H1 (cell line): Measurements from ENCODE around the gene PFN3. TPM values are rescaled to one million over a fixed set of nuclear protein-coding genes. Genes with fewer than 3 reads are reported as not detected.

Source experiments
- polyA plus RNA-seq, 7 experiments: library from polyadenylated mRNA; depleted of rRNA in 3 of 7; stranded (reverse) in 5 of 7; unstranded in 2 of 7; fragments of >200 nt in 5 of 7; fragments of 200-250 nt in 2 of 7; gene quantifications; 1 replicate in 5 of 7; 2 replicates in 1 of 7; 4 replicates in 1 of 7; pipeline versions ENCODE4 v1.2.1 to v1.2.3, GENCODE V29; 2011 to 2013; ENCODE audit warnings: missing spikeins in 2 of 7, mixed read lengths in 2 of 7
- total RNA-seq: library from RNA; stranded (reverse); fragmentation: NEBNext Ultra II Directional; extraction: Animal tissue kit (Norgen Biotek cat#: 25700); gene quantifications from 2 replicates; pipeline ENCODE4 v1.2.1, GENCODE V29; 2021

Gene PFN3
- total and polyA plus RNA-seq, 2 of the 8 experiments (the other 6 are each of a cell fraction or from before 2014, with no cell fraction given) = not detected

Other genes with a start within 250 kb of the PFN3 start
- 18.8 and 20.5 TPM in 2 replicates for gene RAB24, start 96.9 kb downstream of the PFN3 start, total RNA-seq
- 33.8 and 40.4 TPM in 2 replicates for gene RAB24, start 96.9 kb downstream of the PFN3 start, polyA plus RNA-seq (2011; rRNA removed)
- 272 and 279 TPM in 2 replicates for gene PRELID1, start 96.9 kb downstream of the PFN3 start, total RNA-seq
- gene PRELID1, start 96.9 kb downstream of the PFN3 start, polyA plus RNA-seq (2011; rRNA removed) = 428 and 479 TPM in 2 replicates
- gene MXD3, start 88.8 kb downstream of the PFN3 start, total RNA-seq = 7.7 and 10.3 TPM in 2 replicates
- 6.5 and 10.3 TPM in 2 replicates for gene MXD3, start 88.8 kb downstream of the PFN3 start, polyA plus RNA-seq (2011; rRNA removed)
- gene LMAN2, start 49.0 kb downstream of the PFN3 start, total RNA-seq = 116 and 119 TPM in 2 replicates
- 225 and 357 TPM in 2 replicates for gene LMAN2, start 49.0 kb downstream of the PFN3 start, polyA plus RNA-seq (2011; rRNA removed)
- 20.6 and 24.4 TPM in 2 replicates for gene RGS14, start 42.7 kb downstream of the PFN3 start, total RNA-seq
- 46.1 and 66.5 TPM in 2 replicates for gene RGS14, start 42.7 kb downstream of the PFN3 start, polyA plus RNA-seq (2011; rRNA removed)
- not detected in 2 replicates for gene SLC34A1, start 16.2 kb downstream of the PFN3 start, total RNA-seq
- not detected in 2 replicates for gene SLC34A1, start 16.2 kb downstream of the PFN3 start, polyA plus RNA-seq (2011; rRNA removed)
- gene F12, start 8.9 kb upstream of the PFN3 start, total RNA-seq = 5.4 and 6.5 TPM in 2 replicates
- gene F12, start 8.9 kb upstream of the PFN3 start, polyA plus RNA-seq (2011; rRNA removed) = 7.8 and 12.0 TPM in 2 replicates
- gene GRK6, start 26.0 kb upstream of the PFN3 start, total RNA-seq = 52.0 and 57.8 TPM in 2 replicates
- 31.8 and 50.8 TPM in 2 replicates for gene GRK6, start 26.0 kb upstream of the PFN3 start, polyA plus RNA-seq (2011; rRNA removed)
- 8.0 and 8.6 TPM in 2 replicates for gene PRR7, start 46.2 kb upstream of the PFN3 start, total RNA-seq
- 11.8 and 23.1 TPM in 2 replicates for gene PRR7, start 46.2 kb upstream of the PFN3 start, polyA plus RNA-seq (2011; rRNA removed)
- gene DBN1, start 73.0 kb upstream of the PFN3 start, total RNA-seq = 325 and 333 TPM in 2 replicates
- 168 and 250 TPM in 2 replicates for gene DBN1, start 73.0 kb upstream of the PFN3 start, polyA plus RNA-seq (2011; rRNA removed)
- 86.7 and 94.2 TPM in 2 replicates for gene PDLIM7, start 96.9 kb upstream of the PFN3 start, total RNA-seq
- 67.3 and 118 TPM in 2 replicates for gene PDLIM7, start 96.9 kb upstream of the PFN3 start, polyA plus RNA-seq (2011; rRNA removed)
- gene DOK3, start 109.2 kb upstream of the PFN3 start, total RNA-seq = 6.4 and 8.6 TPM in 2 replicates
- 4.2 and 6.3 TPM in 2 replicates for gene DOK3, start 109.2 kb upstream of the PFN3 start, polyA plus RNA-seq (2011; rRNA removed)
- gene DDX41, start 116.3 kb upstream of the PFN3 start, total RNA-seq = 101 and 102 TPM in 2 replicates
- gene DDX41, start 116.3 kb upstream of the PFN3 start, polyA plus RNA-seq (2011; rRNA removed) = 135 and 187 TPM in 2 replicates
- gene FAM193B, start 153.9 kb upstream of the PFN3 start, total RNA-seq = 69.8 and 75.2 TPM in 2 replicates
- 49.9 and 91.8 TPM in 2 replicates for gene FAM193B, start 153.9 kb upstream of the PFN3 start, polyA plus RNA-seq (2011; rRNA removed)
- 156 and 160 TPM in 2 replicates for gene TMED9, start 191.5 kb upstream of the PFN3 start, total RNA-seq
- gene TMED9, start 191.5 kb upstream of the PFN3 start, polyA plus RNA-seq (2011; rRNA removed) = 130 and 141 TPM in 2 replicates
- gene B4GALT7, start 199.5 kb upstream of the PFN3 start, total RNA-seq = 17.3 and 18.7 TPM in 2 replicates
- 31.9 and 38.1 TPM in 2 replicates for gene B4GALT7, start 199.5 kb upstream of the PFN3 start, polyA plus RNA-seq (2011; rRNA removed)